ENCODE results near the gene PER1. TPM values are rescaled to one million over a fixed set of nuclear protein-coding genes. Genes with fewer than 3 reads are reported as not detected.

PER1 gene
- total and polyA plus RNA-seq, 2 of the 13 experiments (the other 11 are each of a cell fraction or from before 2014, with no cell fraction given), result 2.6 to 3.6 TPM

GRCh38 chr17:8153957-8154607, 1.9 kb upstream of the PER1 start (continued):
- TF ChIP-seq ZNF609 (CRISPR knock-in tag; IDR thresholded peaks at IDR 0.05; ENCODE audit: borderline replicate concordance) (no peak), ZNF747 (CRISPR knock-in tag; IDR thresholded peaks at IDR 0.05; ENCODE audit: borderline replicate concordance) (0 out of 2 replicates have a peak, but pooled peaks have one; percentile 9), DNMT1 (CRISPR knock-in tag; IDR thresholded peaks at IDR 0.05) (no peak), PCBP1 (IDR thresholded peaks at IDR 0.05; ENCODE audit: borderline replicate concordance, low read depth, low read length) (0 out of 2 replicates have a peak, but pooled peaks have one; percentile 50), ZNF501 (CRISPR knock-in tag; IDR thresholded peaks at IDR 0.05) (peak; percentile 45), ZNF687 (CRISPR knock-in tag; IDR thresholded peaks at IDR 0.05) (peak; percentile 75), ATF3 (CRISPR knock-in tag; IDR thresholded peaks at IDR 0.05) (no peak), RFX1 (IDR thresholded peaks at IDR 0.05) (no peak; the same call in 1 of the 2 replicates), HNRNPLL (IDR thresholded peaks at IDR 0.05; ENCODE audit: low read depth, low read length, poor library complexity, severe bottlenecking) (peak; percentile 38), TERF1 (CRISPR knock-in tag; IDR thresholded peaks at IDR 0.05) (no peak), ZNF546 (CRISPR knock-in tag; conservative IDR thresholded peaks at IDR 0.05) (no peak), LBX2 (CRISPR knock-in tag; IDR thresholded peaks at IDR 0.05; ENCODE audit: borderline replicate concordance) (peak; percentile 27; the same call in 1 of the 2 replicates), ZNF326 (CRISPR knock-in tag; IDR thresholded peaks at IDR 0.05; ENCODE audit: borderline replicate concordance) (no peak)

Data from HepG2 (cell line).